Neural progenitor cell (in vitro differentiated cells): ENCODE results near the gene TMEM190.

Source experiments
- EZH2 ChIP-seq: fragments of 200-600 bp; sonication (generic); IDR thresholded peaks from 2 replicates; pipeline ENCODE4 v1.6.1; 2017; ENCODE audit warnings: antibody characterized with exemption, mild to moderate bottlenecking, moderate library complexity
- TF ChIP-seq, protein P1 (sequence below): fragments of 200-600 bp; sonication (generic); IDR thresholded peaks from 2 replicates; pipeline ENCODE4 v1.5.1; 2017; ENCODE audit warnings: antibody characterized with exemption, mild to moderate bottlenecking

DNA sequence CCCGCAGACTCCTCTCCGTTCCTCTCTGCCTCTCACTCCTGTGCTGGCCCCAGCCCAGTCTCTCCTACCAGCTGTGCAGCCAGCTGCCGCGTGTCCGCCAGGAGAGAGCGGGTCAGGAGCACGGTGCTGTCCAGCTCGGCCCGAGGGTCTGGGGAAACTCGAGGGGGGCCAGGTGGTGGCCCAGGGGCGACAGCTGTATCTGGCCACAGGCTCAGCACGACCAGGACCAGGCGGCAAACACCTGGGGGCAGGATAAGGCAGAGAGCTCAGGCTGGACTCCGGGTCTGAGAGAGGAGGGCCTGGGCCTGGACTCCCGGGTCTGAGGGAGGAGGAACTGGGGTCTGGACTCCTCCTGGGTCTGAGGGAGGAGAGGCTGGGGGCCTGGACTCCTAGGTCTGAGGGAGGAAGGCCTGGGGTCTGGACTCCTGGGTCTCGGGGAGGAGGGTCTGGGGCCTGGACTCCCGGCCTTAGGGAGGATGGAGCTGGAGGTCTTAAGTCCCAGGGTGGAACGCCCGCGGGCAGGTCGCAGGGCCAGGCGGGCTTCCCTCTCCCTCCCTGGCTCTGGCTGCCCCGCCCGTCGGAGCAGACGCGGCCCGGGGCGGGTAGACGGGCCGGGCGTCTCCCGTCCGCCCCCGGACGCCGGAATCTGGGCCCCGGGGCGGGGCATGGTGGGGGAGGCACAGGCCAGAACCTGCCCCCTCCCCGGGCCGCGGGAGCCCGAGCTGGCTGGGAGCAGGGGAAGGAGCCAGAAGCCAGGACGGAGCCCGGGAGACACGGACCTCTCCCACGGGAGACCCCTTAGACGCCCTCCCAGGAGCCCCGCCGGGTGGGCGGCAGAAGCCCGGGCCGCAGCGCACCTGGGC is 7.7 kb upstream of the TMEM190 start:
- TF ChIP-seq, protein P1, sequence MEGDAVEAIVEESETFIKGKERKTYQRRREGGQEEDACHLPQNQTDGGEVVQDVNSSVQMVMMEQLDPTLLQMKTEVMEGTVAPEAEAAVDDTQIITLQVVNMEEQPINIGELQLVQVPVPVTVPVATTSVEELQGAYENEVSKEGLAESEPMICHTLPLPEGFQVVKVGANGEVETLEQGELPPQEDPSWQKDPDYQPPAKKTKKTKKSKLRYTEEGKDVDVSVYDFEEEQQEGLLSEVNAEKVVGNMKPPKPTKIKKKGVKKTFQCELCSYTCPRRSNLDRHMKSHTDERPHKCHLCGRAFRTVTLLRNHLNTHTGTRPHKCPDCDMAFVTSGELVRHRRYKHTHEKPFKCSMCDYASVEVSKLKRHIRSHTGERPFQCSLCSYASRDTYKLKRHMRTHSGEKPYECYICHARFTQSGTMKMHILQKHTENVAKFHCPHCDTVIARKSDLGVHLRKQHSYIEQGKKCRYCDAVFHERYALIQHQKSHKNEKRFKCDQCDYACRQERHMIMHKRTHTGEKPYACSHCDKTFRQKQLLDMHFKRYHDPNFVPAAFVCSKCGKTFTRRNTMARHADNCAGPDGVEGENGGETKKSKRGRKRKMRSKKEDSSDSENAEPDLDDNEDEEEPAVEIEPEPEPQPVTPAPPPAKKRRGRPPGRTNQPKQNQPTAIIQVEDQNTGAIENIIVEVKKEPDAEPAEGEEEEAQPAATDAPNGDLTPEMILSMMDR: no peak
- TF ChIP-seq EZH2: no peak
